Hindlimb muscle (tissue), 1 donor: Measurements from ENCODE around the gene RAB29. TPM values are rescaled to one million over a fixed set of nuclear protein-coding genes. Genes with fewer than 3 reads are reported as not detected.

Source experiments
- DNase-seq: peaks from one replicate; pipeline ENCODE4 v3.0.0-alpha.2; 2013
- polyA plus RNA-seq: library from polyadenylated mRNA; unstranded; fragments of 120-200 nt; gene quantifications from one replicate; pipeline ENCODE4 v1.2.1, GENCODE V29; 2013; ENCODE audit not compliant: insufficient read length

The RAB29 gene
- polyA plus RNA-seq, 1 donor: 3.7 TPM

DNA sequence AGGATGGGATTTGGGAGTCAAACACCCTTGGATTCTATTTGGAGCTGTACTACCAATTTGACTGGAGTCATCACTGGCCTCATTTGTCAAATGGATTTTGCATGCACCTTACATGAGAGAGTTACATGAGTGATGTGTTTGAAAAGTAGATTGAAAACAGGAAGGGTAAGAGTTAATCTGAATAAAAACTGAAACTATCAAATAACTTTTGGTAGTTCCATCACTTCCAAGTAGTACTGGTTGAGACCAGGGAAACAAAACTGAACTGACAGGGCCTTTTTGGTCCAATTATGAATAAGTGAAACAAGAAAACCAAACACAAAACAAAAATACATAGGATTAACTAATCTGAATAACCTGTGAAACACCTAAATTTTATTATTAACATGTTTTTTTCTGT lies 55.5 kb downstream of the RAB29 start:
- no peak for DNase-seq

DNA sequence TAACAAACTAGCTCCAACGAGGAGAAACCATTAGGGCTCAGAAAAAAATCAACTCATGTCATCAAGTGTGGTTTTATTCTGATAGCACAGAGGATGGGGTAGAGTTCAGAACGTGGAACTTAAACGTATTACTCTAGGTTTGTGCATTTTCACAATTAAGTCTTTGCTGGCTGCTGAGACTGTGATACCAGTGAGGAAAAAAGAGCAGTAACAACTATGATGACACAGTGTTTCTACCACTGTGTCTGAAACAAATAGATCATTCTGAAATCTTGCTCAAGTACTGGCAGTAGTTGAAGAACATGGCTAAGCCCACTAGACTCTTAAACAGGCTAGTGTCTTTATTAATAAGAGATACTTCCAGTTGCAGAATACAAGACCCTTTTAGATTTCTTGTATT lies 56.3 kb downstream of the RAB29 start:
- no peak for DNase-seq

Other genes with a start within 250 kb of the RAB29 start
- gene ELK4, start 143.5 kb downstream of the RAB29 start, polyA plus RNA-seq: 14.2 TPM
- 2.3 TPM for gene SLC45A3, start 95.0 kb downstream of the RAB29 start, polyA plus RNA-seq
- 219 TPM for gene NUCKS1, start 25.3 kb downstream of the RAB29 start, polyA plus RNA-seq
- gene SLC41A1, start 37.7 kb upstream of the RAB29 start, polyA plus RNA-seq: 37.9 TPM
- not detected for gene PM20D1, start 74.7 kb upstream of the RAB29 start, polyA plus RNA-seq
- 0.05 TPM for gene SLC26A9, start 168.0 kb upstream of the RAB29 start, polyA plus RNA-seq
- 12.2 TPM for gene RAB7B, start 227.9 kb upstream of the RAB29 start, polyA plus RNA-seq
- gene CTSE, start 248.4 kb upstream of the RAB29 start, polyA plus RNA-seq: 0.37 TPM